Measurements from ENCODE around the gene BLMH. TPM values are rescaled to one million over a fixed set of nuclear protein-coding genes. Genes with fewer than 3 reads are reported as not detected.
A peak's percentile ranks its signal among the peaks of the same experiment; 100 is the strongest.

BLMH gene
- total and polyA plus RNA-seq, 8 donors: 11.8 to 24.6 (median 17.6) TPM

DNA sequence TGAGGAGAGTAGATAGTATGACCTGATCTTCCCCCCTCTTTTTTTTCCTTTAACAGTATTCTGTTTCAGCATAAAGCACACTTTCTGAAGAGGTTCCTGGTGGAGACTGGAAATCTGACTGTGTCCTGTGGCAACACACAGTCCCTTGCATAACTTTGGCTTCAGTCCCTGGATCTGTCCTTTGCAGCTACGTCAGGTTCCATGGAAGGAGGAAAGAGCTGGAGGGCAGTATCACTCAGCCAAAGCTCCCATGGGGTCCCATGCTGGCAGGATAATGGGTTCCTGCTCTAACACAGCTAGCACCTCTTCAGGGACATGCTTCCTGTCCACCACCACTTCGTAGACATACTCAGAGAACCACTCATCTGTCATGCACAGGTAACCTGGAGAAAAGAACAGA is 43.0 kb downstream of the BLMH start:
- FAIRE-seq (no peak), DNase-seq (no peak), ATAC-seq (peak in 3 of 4 donors; percentile 38 to 53 (median 50))
- Histone ChIP-seq H3K4me1 (no peaks in the 10 kb centered on the region), H3K27ac (no peak overlapping the region), H3K36me3 (peaks cover 0 to 19% (median 6%) of the 10 kb centered on the region in 3 donors), H3K27me3 (no peaks in the 10 kb centered on the region), H3K4me3 (no peak overlapping the region), H3K9me3 (no peaks in the 10 kb centered on the region)
- WGBS, 2 donors: 76 to 84% methylated on average over 2 of the region's 2 CpGs
- intact Hi-C loops (cut with DNase I): no loop called here
- TF ChIP-seq, protein P1, sequence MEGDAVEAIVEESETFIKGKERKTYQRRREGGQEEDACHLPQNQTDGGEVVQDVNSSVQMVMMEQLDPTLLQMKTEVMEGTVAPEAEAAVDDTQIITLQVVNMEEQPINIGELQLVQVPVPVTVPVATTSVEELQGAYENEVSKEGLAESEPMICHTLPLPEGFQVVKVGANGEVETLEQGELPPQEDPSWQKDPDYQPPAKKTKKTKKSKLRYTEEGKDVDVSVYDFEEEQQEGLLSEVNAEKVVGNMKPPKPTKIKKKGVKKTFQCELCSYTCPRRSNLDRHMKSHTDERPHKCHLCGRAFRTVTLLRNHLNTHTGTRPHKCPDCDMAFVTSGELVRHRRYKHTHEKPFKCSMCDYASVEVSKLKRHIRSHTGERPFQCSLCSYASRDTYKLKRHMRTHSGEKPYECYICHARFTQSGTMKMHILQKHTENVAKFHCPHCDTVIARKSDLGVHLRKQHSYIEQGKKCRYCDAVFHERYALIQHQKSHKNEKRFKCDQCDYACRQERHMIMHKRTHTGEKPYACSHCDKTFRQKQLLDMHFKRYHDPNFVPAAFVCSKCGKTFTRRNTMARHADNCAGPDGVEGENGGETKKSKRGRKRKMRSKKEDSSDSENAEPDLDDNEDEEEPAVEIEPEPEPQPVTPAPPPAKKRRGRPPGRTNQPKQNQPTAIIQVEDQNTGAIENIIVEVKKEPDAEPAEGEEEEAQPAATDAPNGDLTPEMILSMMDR (IDR thresholded peaks at IDR 0.05): no peak

- Histone ChIP-seq H3K27ac (no peak overlapping the region), H3K36me3 (peaks cover 0 to 19% (median 6%) of the 10 kb centered on the region in 3 donors), H3K9me3 (no peaks in the 10 kb centered on the region), H3K4me3 (no peak overlapping the region), H3K4me1 (no peaks in the 10 kb centered on the region), H3K27me3 (no peaks in the 10 kb centered on the region)
- WGBS, 2 donors: 88 to 92% methylated on average over 7 of the region's 7 CpGs
- ATAC-seq: no peak
- no peak for FAIRE-seq
- intact Hi-C loops (cut with DNase I): no loop called here
- no peak for DNase-seq
- TF ChIP-seq, protein P1 (IDR thresholded peaks at IDR 0.05): no peak
Measured at GRCh38 chr17:30246460-30246859, 45.3 kb downstream of the BLMH start.

DNA sequence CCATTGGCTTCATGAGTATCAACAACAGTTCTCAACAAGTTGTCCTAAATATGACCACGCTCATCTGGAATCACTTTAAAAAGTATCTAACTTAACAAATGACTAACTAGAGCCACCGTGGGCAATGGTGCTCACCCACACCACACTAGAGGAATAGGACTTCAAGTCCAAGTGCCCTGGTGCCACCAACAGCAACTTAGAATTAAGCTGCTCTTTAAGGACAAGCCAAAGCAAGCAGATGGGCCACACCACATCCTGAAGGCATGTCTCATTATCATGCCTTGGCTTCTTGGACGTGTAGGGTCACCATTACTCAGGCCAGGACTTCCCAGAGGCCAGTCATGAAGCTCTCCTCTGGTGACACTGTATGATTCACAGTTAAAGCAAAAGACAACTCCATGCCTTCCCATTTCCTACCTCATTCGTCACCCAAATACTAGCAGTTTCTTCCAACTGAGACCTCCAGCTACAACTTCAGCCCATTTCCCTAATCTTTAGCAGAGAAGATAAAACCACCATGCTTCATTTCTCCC is 46.8 kb downstream of the BLMH start:
- FAIRE-seq: no peak
- no peaks in the 10 kb centered on the region for H3K4me1 ChIP-seq
- ATAC-seq: no peak
- no peak overlapping the region for H3K4me3 ChIP-seq
- H3K27ac ChIP-seq: no peak overlapping the region
- no peaks in the 10 kb centered on the region for H3K27me3 ChIP-seq
- intact Hi-C loops (cut with DNase I): no loop called here
- no peaks in the 10 kb centered on the region for H3K9me3 ChIP-seq
- H3K36me3 ChIP-seq: peaks cover 0 to 19% (median 6%) of the 10 kb centered on the region in 3 donors
- DNase-seq: no peak
- TF ChIP-seq, protein P1 (IDR thresholded peaks at IDR 0.05): no peak
- 79 to 81% methylated on average over 4 of the region's 4 CpGs for WGBS, 2 donors

GRCh38 chr17:30243568-30243967 is 48.2 kb downstream of the BLMH start:
- H3K4me1 ChIP-seq: no peaks in the 10 kb centered on the region
- H3K4me3 ChIP-seq: no peak overlapping the region
- TF ChIP-seq, protein P1 (IDR thresholded peaks at IDR 0.05): no peak
- H3K9me3 ChIP-seq: no peaks in the 10 kb centered on the region
- WGBS, 2 donors: 76 to 79% methylated on average over 8 of the region's 8 CpGs
- ATAC-seq: no peak
- no peak for DNase-seq
- H3K27ac ChIP-seq: no peak overlapping the region
- intact Hi-C loops (cut with DNase I): no loop called here
- peaks cover 0 to 14% (median 3%) of the 10 kb centered on the region in 3 donors for H3K36me3 ChIP-seq
- H3K27me3 ChIP-seq: no peaks in the 10 kb centered on the region
- no peak for FAIRE-seq

GRCh38 chr17:30243002-30243401 is 48.7 kb downstream of the BLMH start:
- H3K27ac ChIP-seq: no peak overlapping the region
- peaks cover 0 to 9% (median 0%) of the 10 kb centered on the region in 3 donors for H3K36me3 ChIP-seq
- H3K4me3 ChIP-seq: no peak overlapping the region
- ATAC-seq (no peak), DNase-seq (no peak), FAIRE-seq (no peak)
- intact Hi-C loops (cut with DNase I): no loop called here
- no peaks in the 10 kb centered on the region for H3K4me1 ChIP-seq
- no peaks in the 10 kb centered on the region for H3K9me3 ChIP-seq
- H3K27me3 ChIP-seq: no peaks in the 10 kb centered on the region
- 74 to 76% methylated on average over 4 of the region's 4 CpGs for WGBS, 2 donors
- TF ChIP-seq, protein P1 (IDR thresholded peaks at IDR 0.05): no peak
